ENCODE data around the gene EPB41L3.

DNA sequence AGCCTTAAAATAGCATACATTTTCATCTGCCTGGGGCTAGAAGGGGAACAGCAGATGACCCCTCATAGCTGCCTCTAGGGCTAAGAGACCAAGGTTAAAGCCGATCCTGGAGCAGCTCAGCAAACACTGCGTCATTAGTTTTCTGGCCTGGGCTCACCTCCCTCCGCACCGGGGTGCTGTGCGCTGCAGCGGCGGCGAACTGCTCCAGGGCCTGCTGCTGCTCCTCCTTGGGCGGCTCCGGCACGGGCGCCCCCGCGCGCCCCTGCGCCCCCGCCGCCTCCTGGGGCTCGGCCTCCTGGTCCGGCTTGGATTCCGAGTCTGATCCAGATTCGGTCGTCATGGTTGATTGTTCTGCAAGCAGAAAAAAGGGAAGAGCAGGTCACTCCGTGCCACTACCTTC lies 55.0 kb downstream of the EPB41L3 start:
- TF ChIP-seq, protein P1, sequence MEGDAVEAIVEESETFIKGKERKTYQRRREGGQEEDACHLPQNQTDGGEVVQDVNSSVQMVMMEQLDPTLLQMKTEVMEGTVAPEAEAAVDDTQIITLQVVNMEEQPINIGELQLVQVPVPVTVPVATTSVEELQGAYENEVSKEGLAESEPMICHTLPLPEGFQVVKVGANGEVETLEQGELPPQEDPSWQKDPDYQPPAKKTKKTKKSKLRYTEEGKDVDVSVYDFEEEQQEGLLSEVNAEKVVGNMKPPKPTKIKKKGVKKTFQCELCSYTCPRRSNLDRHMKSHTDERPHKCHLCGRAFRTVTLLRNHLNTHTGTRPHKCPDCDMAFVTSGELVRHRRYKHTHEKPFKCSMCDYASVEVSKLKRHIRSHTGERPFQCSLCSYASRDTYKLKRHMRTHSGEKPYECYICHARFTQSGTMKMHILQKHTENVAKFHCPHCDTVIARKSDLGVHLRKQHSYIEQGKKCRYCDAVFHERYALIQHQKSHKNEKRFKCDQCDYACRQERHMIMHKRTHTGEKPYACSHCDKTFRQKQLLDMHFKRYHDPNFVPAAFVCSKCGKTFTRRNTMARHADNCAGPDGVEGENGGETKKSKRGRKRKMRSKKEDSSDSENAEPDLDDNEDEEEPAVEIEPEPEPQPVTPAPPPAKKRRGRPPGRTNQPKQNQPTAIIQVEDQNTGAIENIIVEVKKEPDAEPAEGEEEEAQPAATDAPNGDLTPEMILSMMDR (IDR thresholded peaks at IDR 0.05) = no peak
- TF ChIP-seq POLR2A (IDR thresholded peaks at IDR 0.05) = no peak

All from thyroid gland (tissue), 4 donors.